ENCODE results near the gene LAYN.

Gene LAYN

DNA sequence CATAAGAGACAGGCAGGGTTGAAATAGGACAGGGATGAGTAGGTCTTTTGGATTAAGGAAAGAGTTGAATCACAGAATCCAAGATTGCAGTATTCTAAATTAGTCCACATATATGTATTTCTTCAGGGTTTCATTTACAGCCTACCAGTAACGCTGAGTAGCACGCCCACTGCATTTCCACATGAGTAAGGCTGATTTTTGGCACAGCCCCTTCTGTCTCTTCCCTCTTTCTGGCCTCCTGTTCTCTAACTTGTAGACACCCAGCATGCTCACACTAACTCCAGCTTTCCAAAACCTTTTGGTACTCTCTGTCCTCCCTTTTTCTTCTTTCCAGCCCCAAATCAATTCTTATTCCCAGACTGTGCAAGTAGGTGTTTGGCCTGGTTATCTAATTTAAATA lies 58.0 kb downstream of the LAYN start:
- DNase-seq: no peak

GRCh38 chr11:111601636-111601978 lies 61.1 kb downstream of the LAYN start:
- no peak for DNase-seq

DNA sequence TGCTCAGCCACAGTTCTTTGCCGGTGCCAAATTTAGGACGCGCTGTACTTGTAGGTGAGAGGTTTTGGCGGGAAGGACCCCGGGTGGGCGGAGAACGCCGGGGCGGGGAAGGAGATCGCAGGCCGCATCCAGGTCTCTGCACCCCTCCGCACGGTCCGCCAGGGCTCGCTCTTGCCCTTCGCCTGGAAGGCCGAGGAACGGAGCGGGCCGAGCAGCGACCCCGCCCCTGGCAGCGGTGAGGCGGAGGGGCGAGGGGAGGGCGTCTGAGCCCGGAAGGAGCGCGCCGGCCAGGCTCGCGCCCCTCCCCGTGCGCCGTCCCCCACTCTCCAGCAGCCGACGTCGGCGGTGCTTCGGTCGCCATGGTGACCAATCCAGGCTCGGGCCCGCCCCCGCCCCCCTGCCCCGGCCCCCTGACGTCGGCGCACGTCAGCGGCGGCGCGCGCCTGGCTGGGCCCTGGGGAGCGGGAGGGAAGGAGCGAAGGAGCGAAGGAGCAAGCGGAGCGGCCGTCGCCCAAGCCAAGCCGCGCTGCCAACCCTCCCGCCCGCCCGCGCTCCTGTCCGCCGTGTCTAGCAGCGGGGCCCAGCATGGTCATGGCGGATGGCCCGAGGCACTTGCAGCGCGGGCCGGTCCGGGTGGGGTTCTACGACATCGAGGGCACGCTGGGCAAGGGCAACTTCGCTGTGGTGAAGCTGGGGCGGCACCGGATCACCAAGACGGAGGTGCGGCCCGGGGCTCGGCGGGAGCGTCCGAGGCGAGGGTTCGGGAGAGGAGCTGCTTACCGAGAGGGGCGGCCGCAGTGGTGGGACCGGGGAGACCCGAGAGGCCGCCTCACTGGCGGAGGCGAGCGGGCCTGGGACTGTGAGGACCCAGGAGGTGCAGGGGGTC lies 61.7 kb downstream of the LAYN start, which contains the start of gene SIK2:
SIK2 (plus strand) TSS at position 471 of the 886 bp plus-strand sequence; CDS start at position 586, 115 bp downstream.
- DNase-seq: peak; percentile 88

GRCh38 chr11:111602865-111603610 lies 62.5 kb downstream of the LAYN start:
- no peak for DNase-seq

GRCh38 chr11:111603611-111604130 lies 63.2 kb downstream of the LAYN start:
- no peak for DNase-seq

DNA sequence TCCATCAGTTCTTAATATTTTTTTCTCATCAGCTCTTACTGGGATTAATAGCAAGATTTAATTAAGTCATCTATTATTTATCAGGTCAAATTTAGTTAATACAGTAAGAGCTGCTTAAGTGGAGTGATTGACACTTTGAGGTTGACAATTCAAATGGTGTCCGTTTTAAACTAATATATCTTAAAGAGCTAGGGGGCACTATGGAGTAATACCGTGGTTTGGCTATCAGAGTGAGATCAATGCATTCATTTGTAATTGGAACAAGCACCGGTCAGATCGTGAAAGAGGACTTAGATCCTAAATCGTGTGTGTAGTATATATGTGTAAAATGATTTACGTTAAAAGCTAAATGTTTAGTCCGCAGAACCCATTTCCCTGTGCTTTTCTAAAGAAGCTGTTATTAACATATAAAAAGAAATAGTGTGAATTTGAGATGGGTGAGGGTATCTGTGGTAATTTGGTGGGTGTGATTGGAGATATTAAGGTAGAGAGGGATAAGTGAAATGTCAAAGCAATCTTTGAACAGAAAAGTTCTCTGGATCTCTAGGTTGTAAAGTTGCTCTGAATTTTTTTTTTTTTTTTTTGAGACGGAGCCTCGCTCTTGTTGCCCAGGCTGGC lies 64.0 kb downstream of the LAYN start:
- DNase-seq: no peak

GRCh38 chr11:111605681-111606080 lies 65.2 kb downstream of the LAYN start:
- no peak for DNase-seq

- DNase-seq: no peak
Measured at GRCh38 chr11:111606986-111607385, 66.5 kb downstream of the LAYN start.

- DNase-seq: no peak
Measured at GRCh38 chr11:111607751-111608150, 67.2 kb downstream of the LAYN start.
